Neural progenitor cell (in vitro differentiated cells): ENCODE results near the gene AURKAIP1. TPM values are rescaled to one million over a fixed set of nuclear protein-coding genes. Genes with fewer than 3 reads are reported as not detected.

Experiments
- DNase-seq: peaks from one replicate; pipeline ENCODE4 v3.0.0-alpha.2; 2016; ENCODE audit warnings: low spot score
- H2AFZ ChIP-seq: fragments of 200-600 bp; sonication (generic); replicated peaks from 2 replicates; pipeline ENCODE4 v1.6.1; 2016; ENCODE audit warnings: antibody characterized with exemption
- H3F3A ChIP-seq: fragments of 200-600 bp; sonication (generic); 2 replicates; pipeline ENCODE4 v1.6.1; 2016; ENCODE audit warnings: antibody characterized with exemption, low read depth
- H3K27ac ChIP-seq: fragments of 200-600 bp; sonication (generic); 2 replicates; pipeline ENCODE4 v1.5.1; 2016; ENCODE audit warnings: mild to moderate bottlenecking
- H3K27me3 ChIP-seq: fragments of 200-600 bp; sonication (generic); 2 replicates; pipeline ENCODE4 v1.6.1; 2016; ENCODE audit warnings: mild to moderate bottlenecking, moderate library complexity
- H3K36me3 ChIP-seq: fragments of 200-600 bp; sonication (generic); 2 replicates; pipeline ENCODE4 v1.5.1; 2016
- H3K4me1 ChIP-seq: fragments of 200-600 bp; sonication (generic); 2 replicates; pipeline ENCODE4 v1.6.1; 2016; ENCODE audit warnings: mixed run types
- H3K4me2 ChIP-seq: fragments of 200-600 bp; sonication (generic); 2 replicates; pipeline ENCODE4 v1.6.1; 2016
- H3K4me3 ChIP-seq: fragments of 200-600 bp; sonication (generic); 2 replicates; pipeline ENCODE4 v1.5.1; 2016
- H3K79me2 ChIP-seq: fragments of 200-600 bp; sonication (generic); 2 replicates; pipeline ENCODE4 v1.6.1; 2016; ENCODE audit warnings: low read depth
- H3K9ac ChIP-seq: fragments of 200-600 bp; sonication (generic); 2 replicates; pipeline ENCODE4 v1.6.1; 2016
- H3K9me3 ChIP-seq: fragments of 200-600 bp; sonication (generic); 2 replicates; pipeline ENCODE4 v1.5.1; 2016; ENCODE audit warnings: low read depth
- H4K20me1 ChIP-seq: fragments of 200-600 bp; sonication (generic); 2 replicates; pipeline ENCODE4 v1.6.1; 2016; ENCODE audit warnings: low read depth
- H3K27ac Mint-ChIP-seq: 3 replicates; pipeline ENCODE4 v1.8.0; 2021; ENCODE audit warnings: mixed read lengths
- H3K27me3 Mint-ChIP-seq: 2 replicates; pipeline ENCODE4 v1.8.0; 2022; ENCODE audit warnings: low read depth, mild to moderate bottlenecking, inconsistent platforms, moderate library complexity, mixed read lengths; ENCODE audit not compliant: insufficient read depth
- H3K36me3 Mint-ChIP-seq: 3 replicates; pipeline ENCODE4 v1.8.0; 2021; ENCODE audit warnings: mixed read lengths
- H3K4me1 Mint-ChIP-seq: 3 replicates; pipeline ENCODE4 v1.8.0; 2021; ENCODE audit warnings: mixed read lengths
- H3K4me3 Mint-ChIP-seq: 3 replicates; pipeline ENCODE4 v1.8.0; 2021; ENCODE audit warnings: mild to moderate bottlenecking, moderate library complexity, mixed read lengths
- H3K9me3 Mint-ChIP-seq: 3 replicates; pipeline ENCODE4 v1.8.0; 2020; ENCODE audit warnings: mixed read lengths
- EZH2 ChIP-seq: fragments of 200-600 bp; sonication (generic); IDR thresholded peaks from 2 replicates; pipeline ENCODE4 v1.6.1; 2017; ENCODE audit warnings: antibody characterized with exemption, mild to moderate bottlenecking, moderate library complexity
- EZH2phosphoT487 ChIP-seq: fragments of 200-600 bp; sonication (generic); IDR thresholded peaks from 2 replicates; pipeline ENCODE4 v1.6.1; 2017; ENCODE audit warnings: antibody characterized with exemption
- total RNA-seq: library from RNA; depleted of rRNA; stranded (reverse); fragments of >200 nt; gene quantifications from 2 replicates; pipeline ENCODE4 v1.2.3, GENCODE V29; 2015; ENCODE audit warnings: low replicate concordance
- TF ChIP-seq, protein P1 (sequence below): fragments of 200-600 bp; sonication (generic); IDR thresholded peaks from 2 replicates; pipeline ENCODE4 v1.5.1; 2017; ENCODE audit warnings: antibody characterized with exemption, mild to moderate bottlenecking

Gene AURKAIP1
- total RNA-seq, 1 donor from 2014 or later = 26.4 TPM

DNA sequence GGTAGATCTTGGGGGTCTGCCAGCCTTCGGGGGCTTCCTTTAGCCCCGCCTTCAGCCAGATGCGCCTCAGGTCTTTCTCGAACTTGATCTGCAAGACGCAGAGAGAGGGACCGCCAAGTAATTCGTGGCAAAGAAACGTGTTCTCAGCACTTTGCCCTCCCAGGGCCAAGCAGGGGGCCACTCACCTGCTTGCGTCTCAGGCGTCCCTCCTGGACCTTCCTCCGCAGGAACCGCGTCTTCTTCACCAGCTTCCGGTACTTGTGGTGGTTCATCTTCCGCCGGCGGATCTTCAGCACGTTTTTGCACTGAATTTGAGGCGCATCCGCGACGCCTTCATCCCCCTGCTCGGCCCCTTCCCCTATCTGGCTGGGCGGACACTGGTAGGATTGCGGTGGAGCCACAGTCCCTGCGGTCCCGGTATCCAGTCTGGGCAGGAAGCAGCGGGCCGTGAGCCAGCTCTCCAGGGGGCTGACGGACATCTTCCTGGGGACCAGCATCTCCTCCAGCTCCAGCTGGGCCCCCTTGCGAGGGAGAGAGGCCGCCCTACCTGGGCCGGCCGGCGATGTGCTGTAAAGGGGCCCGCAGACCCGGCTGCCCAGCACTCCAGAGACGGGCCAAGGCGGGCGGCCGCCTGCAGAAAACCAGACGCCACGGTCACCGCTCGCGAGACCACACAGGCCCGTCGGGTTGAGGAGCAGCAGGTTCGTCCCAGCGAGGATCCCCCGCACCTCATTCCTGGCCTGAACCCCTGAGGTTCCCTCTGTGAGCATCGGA, 1.0 kb downstream of the AURKAIP1 start:
- Histone ChIP-seq H2AFZ (no peak overlapping the region), H3K9ac (peak overlapping the region; percentile 97), H3K4me2 (peak overlapping the region; percentile 99), H3K79me2 (peaks cover 17% of the 10 kb centered on the region), H3K4me1 (peaks cover 7% of the 10 kb centered on the region), H3K9me3 (no peaks in the 10 kb centered on the region), H3K27ac (no peak overlapping the region), H4K20me1 (peaks cover 3% of the 10 kb centered on the region), H3K36me3 (no peaks in the 10 kb centered on the region), H3K27me3 (no peaks in the 10 kb centered on the region), H3K4me3 (peak overlapping the region; percentile 92), H3F3A (peaks cover 22% of the 10 kb centered on the region)
- Mint-ChIP-seq H3K27ac (peak overlapping the region; percentile 33), H3K4me3 (peak overlapping the region; percentile 92), H3K36me3 (no peaks in the 10 kb centered on the region), H3K27me3 (peaks cover 2% of the 10 kb centered on the region), H3K9me3 (no peaks in the 10 kb centered on the region), H3K4me1 (peaks cover 10% of the 10 kb centered on the region)
- DNase-seq = no peak
- TF ChIP-seq EZH2phosphoT487 (no peak), EZH2 (peak; percentile 4)

DNA sequence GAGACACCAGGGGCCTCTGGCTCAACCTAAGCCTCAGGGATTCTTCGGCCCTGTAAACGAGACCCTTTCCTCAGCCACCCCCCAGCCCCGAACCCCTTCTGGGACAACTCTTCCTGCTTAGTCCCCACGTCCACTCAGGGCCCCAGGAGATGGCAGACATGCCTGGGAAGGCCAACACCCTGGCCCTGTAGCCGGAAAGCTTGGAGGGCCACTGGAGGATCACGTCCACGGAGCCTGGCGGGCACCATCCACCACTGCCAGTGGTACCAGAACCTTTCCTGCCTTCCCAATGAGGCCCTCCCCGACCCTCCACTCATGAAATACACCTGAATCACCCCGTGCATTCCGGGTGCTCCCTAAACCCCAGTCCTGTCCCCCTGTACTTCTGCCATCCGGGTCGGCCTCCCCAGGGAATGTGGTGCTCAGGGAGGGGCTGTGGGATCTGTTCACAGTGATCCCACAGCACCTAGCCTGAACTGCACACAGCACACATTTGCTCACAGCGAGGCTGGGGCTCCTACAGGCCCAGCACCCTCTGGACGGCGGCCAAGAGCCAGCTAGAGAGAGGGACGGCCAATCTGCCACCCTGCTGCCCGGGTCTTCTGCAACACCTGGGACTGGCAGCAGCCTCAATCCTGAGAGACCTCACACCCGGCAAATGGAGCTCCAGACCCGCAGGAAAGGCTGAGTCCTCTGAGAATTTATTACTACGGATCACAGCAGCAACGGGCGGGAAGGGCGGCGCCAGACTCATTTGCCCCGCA, 1.8 kb downstream of the AURKAIP1 start:
- Histone ChIP-seq H4K20me1 (peaks cover 3% of the 10 kb centered on the region), H3K4me2 (peak overlapping the region; percentile 99), H3K79me2 (peaks cover 17% of the 10 kb centered on the region), H2AFZ (no peak overlapping the region), H3K27ac (no peak overlapping the region), H3K4me1 (peaks cover 7% of the 10 kb centered on the region), H3K4me3 (peak overlapping the region; percentile 92), H3K9me3 (no peaks in the 10 kb centered on the region), H3K27me3 (no peaks in the 10 kb centered on the region), H3F3A (peaks cover 22% of the 10 kb centered on the region), H3K36me3 (no peaks in the 10 kb centered on the region), H3K9ac (no peak overlapping the region)
- no peaks in the 10 kb centered on the region for H3K27me3 Mint-ChIP-seq
- no peaks in the 10 kb centered on the region for H3K9me3 Mint-ChIP-seq
- H3K4me3 Mint-ChIP-seq = peak overlapping the region; percentile 92
- DNase-seq = no peak
- no peaks in the 10 kb centered on the region for H3K36me3 Mint-ChIP-seq
- no peak for TF ChIP-seq EZH2
- TF ChIP-seq, protein P1, sequence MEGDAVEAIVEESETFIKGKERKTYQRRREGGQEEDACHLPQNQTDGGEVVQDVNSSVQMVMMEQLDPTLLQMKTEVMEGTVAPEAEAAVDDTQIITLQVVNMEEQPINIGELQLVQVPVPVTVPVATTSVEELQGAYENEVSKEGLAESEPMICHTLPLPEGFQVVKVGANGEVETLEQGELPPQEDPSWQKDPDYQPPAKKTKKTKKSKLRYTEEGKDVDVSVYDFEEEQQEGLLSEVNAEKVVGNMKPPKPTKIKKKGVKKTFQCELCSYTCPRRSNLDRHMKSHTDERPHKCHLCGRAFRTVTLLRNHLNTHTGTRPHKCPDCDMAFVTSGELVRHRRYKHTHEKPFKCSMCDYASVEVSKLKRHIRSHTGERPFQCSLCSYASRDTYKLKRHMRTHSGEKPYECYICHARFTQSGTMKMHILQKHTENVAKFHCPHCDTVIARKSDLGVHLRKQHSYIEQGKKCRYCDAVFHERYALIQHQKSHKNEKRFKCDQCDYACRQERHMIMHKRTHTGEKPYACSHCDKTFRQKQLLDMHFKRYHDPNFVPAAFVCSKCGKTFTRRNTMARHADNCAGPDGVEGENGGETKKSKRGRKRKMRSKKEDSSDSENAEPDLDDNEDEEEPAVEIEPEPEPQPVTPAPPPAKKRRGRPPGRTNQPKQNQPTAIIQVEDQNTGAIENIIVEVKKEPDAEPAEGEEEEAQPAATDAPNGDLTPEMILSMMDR = no peak
- no peak for TF ChIP-seq EZH2phosphoT487
- no peak overlapping the region for H3K27ac Mint-ChIP-seq
- H3K4me1 Mint-ChIP-seq = peaks cover 10% of the 10 kb centered on the region

DNA sequence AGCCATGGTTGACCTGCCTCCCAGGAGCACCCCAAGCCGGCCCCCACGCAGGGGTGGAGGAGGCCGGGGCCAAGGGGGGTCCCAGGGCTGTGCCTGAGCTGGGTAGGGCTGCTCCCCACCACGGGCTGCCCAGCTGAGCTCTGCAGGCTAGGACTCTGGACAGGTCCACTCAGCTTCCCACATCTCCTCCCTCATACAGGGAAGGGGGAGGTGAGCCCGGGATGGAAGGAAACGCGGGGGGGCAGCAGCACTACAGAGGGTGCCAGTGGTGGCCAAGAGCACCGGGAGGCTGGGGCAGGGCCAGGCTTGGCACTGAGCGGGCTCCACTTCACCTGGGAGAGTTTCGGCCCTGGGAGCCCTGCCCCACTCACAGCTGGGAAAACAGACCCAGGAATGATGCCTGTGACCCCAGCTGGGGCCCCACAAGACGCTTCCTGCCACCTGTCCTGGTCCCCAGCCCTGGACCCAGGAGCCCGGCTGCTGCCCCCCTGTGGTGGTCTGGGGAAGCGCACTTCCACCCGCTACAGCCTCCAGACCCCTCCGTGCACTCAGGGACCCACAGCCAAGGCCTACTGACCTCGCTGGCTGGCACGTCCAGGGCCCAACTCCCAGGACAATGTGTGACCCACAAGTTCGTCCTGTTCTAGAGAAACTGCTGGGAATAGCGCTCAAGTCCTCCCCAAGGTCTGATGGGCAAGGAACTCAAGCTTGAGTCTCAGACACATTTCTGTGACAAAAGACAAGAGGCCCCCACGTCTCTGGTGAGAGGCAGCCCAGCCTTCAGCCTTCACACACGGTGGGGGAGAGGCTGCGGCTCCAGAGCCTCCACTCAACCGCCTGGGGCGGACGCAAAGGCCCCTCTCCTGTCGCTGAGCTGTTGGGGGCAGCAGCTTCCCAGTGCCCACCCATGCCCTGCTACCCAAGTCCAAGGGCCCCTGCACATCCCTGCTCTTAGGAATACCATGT, 3.0 kb downstream of the AURKAIP1 start:
- H3K27ac ChIP-seq = no peak overlapping the region

More for the DNA sequence above, 3.0 kb downstream of the AURKAIP1 start:
- Mint-ChIP-seq H3K36me3 (no peaks in the 10 kb centered on the region), H3K4me3 (no peak overlapping the region), H3K27ac (no peak overlapping the region), H3K9me3 (no peaks in the 10 kb centered on the region), H3K27me3 (no peaks in the 10 kb centered on the region), H3K4me1 (peaks cover 10% of the 10 kb centered on the region)
- peak; percentile 80 for DNase-seq
- Histone ChIP-seq H2AFZ (no peak overlapping the region), H3K36me3 (no peaks in the 10 kb centered on the region), H3K9ac (no peak overlapping the region), H3K9me3 (no peaks in the 10 kb centered on the region), H3K4me1 (peaks cover 7% of the 10 kb centered on the region), H3K27me3 (no peaks in the 10 kb centered on the region), H3K79me2 (peaks cover 17% of the 10 kb centered on the region), H4K20me1 (peaks cover 3% of the 10 kb centered on the region), H3F3A (peaks cover 22% of the 10 kb centered on the region), H3K4me2 (no peak overlapping the region), H3K4me3 (no peak overlapping the region)
- TF ChIP-seq, protein P1 = peak; percentile 92
- no peak for TF ChIP-seq EZH2phosphoT487
